ENCODE results near the gene NEURL1. TPM values are rescaled to one million over a fixed set of nuclear protein-coding genes. Genes with fewer than 3 reads are reported as not detected.

Gene NEURL1
- total and polyA plus RNA-seq, 2 donors (not counting 3 experiments of a cell fraction or from before 2014, with no cell fraction given): 0.06 to 0.22 TPM

- Histone ChIP-seq H3K9ac (replicated peaks; ENCODE audit: extremely low read depth, insufficient read depth, low read length) (no peak overlapping the region), H3K4me1 (ENCODE audit: control insufficient read depth, extremely low read depth, insufficient read depth, low read length) (peaks cover 8% of the 10 kb centered on the region), H3K4me2 (ENCODE audit: insufficient read depth, low read length) (no peak overlapping the region), H2AFZ (ENCODE audit: low read depth, low read length) (no peak overlapping the region), H3K27ac (ENCODE audit: insufficient read depth, low read depth, low read length) (no peak overlapping the region), H4K20me1 (replicated peaks; ENCODE audit: control insufficient read depth, extremely low read depth, insufficient read depth, low read length) (no peaks in the 10 kb centered on the region), H3K27me3 (ENCODE audit: control insufficient read depth in 2 of 2, insufficient read depth in 2 of 2, low read length in 2 of 2) (peaks cover 0 to 6% of the 10 kb centered on the region in 2 experiments), H3K36me3 (ENCODE audit: control insufficient read depth in 2 of 2, extremely low read depth in 1 of 2, insufficient read depth in 2 of 2, low read length in 2 of 2) (no peaks in the 10 kb centered on the region), H3K9me1 (replicated peaks; ENCODE audit: control insufficient read depth, extremely low read depth, insufficient read depth, low read length) (no peaks in the 10 kb centered on the region), H3K4me3 (replicated peaks in 1 of 3; ENCODE audit: insufficient read depth in 1 of 3, low read depth in 1 of 3, low read length in 3 of 3) (no peak overlapping the region), H3K9me3 (replicated peaks; ENCODE audit: control insufficient read depth, insufficient read depth, low read length) (no peaks in the 10 kb centered on the region), H3K79me2 (ENCODE audit: control insufficient read depth, insufficient read depth, low read length) (no peaks in the 10 kb centered on the region)
- no peak for FAIRE-seq
- ChIA-PET CTCF (no interaction called here), POLR2A (no interaction called here)
- no peak for DNase-seq (ENCODE audit: low read depth, low spot score)
- no peak for TF ChIP-seq GATA2 (IDR thresholded peaks at IDR 0.05; ENCODE audit: insufficient read depth, insufficient read length, low read depth, low read length)
- no peak for TF ChIP-seq MYC (IDR thresholded peaks at IDR 0.05; ENCODE audit: low read depth, low read length)
- dilution Hi-C loops (cut with MboI; ENCODE audit: extremely low pct_ligation_motif_present, low sequenced_read_pairs) (no loop called here), intact Hi-C loops (cut with micrococcal nuclease) (no loop called here)
- BruUV-seq (replicated peaks): no TSS peak
These were observed 17.6 kb downstream of the NEURL1 start for GRCh38 chr10:103510791-103511752.

- no peaks in the 10 kb centered on the region for H3K9me1 ChIP-seq (replicated peaks; ENCODE audit: control insufficient read depth, extremely low read depth, insufficient read depth, low read length)
- H3K36me3 ChIP-seq (ENCODE audit: control insufficient read depth in 2 of 2, extremely low read depth in 1 of 2, insufficient read depth in 2 of 2, low read length in 2 of 2): no peaks in the 10 kb centered on the region
- no peak overlapping the region for H3K4me2 ChIP-seq (ENCODE audit: insufficient read depth, low read length)
- no peaks in the 10 kb centered on the region for H3K79me2 ChIP-seq (ENCODE audit: control insufficient read depth, insufficient read depth, low read length)
- H3K9ac ChIP-seq (replicated peaks; ENCODE audit: extremely low read depth, insufficient read depth, low read length): no peak overlapping the region
- H2AFZ ChIP-seq (ENCODE audit: low read depth, low read length): no peak overlapping the region
- ChIA-PET CTCF (no interaction called here), POLR2A (no interaction called here)
- TF ChIP-seq MYC (IDR thresholded peaks at IDR 0.05; ENCODE audit: low read depth, low read length) (no peak), EZH2 (IDR thresholded peaks at IDR 0.05; ENCODE audit: borderline replicate concordance, low read depth, low read length, severe bottlenecking) (no peak), POLR2AphosphoS5 (IDR thresholded peaks at IDR 0.05; ENCODE audit: insufficient read depth, low read depth, low read length) (no peak), GATA2 (IDR thresholded peaks at IDR 0.05; ENCODE audit: insufficient read depth, insufficient read length, low read depth, low read length) (no peak), FOS (IDR thresholded peaks at IDR 0.05; ENCODE audit: borderline replicate concordance, insufficient read depth, low read length) (no peak), JUN (IDR thresholded peaks at IDR 0.05; ENCODE audit: borderline replicate concordance, insufficient read depth, insufficient read length, low read depth) (no peak), MAX (IDR thresholded peaks at IDR 0.05; ENCODE audit: insufficient read depth, insufficient read length) (no peak), CTCF (IDR thresholded peaks at IDR 0.05; ENCODE audit: extremely low read depth in 1 of 2, insufficient read depth in 1 of 2, low read depth in 1 of 2, low read length in 2 of 2) (no peak), POLR2A (IDR thresholded peaks at IDR 0.05; ENCODE audit: low read depth, low read length) (no peak)
- H3K9me3 ChIP-seq (replicated peaks; ENCODE audit: control insufficient read depth, insufficient read depth, low read length): no peaks in the 10 kb centered on the region
- FAIRE-seq (no peak), DNase-seq (ENCODE audit: low read depth, low spot score) (no peak)
- H3K4me3 ChIP-seq (replicated peaks in 1 of 3; ENCODE audit: insufficient read depth in 1 of 3, low read depth in 1 of 3, low read length in 3 of 3): no peak overlapping the region
- peaks cover 0 to 4% of the 10 kb centered on the region in 2 experiments for H3K27me3 ChIP-seq (ENCODE audit: control insufficient read depth in 2 of 2, insufficient read depth in 2 of 2, low read length in 2 of 2)
- dilution Hi-C loops (cut with MboI; ENCODE audit: extremely low pct_ligation_motif_present, low sequenced_read_pairs): no loop called here
- no TSS peak for BruUV-seq (replicated peaks)
- intact Hi-C loops (cut with micrococcal nuclease): no loop called here
- H4K20me1 ChIP-seq (replicated peaks; ENCODE audit: control insufficient read depth, extremely low read depth, insufficient read depth, low read length): no peaks in the 10 kb centered on the region
- peaks cover 8% of the 10 kb centered on the region for H3K4me1 ChIP-seq (ENCODE audit: control insufficient read depth, extremely low read depth, insufficient read depth, low read length)
- H3K27ac ChIP-seq (ENCODE audit: insufficient read depth, low read depth, low read length): no peak overlapping the region
These were observed 18.7 kb downstream of the NEURL1 start for GRCh38 chr10:103512166-103512565.

Data from endothelial cell of umbilical vein (primary cell).